DND-41 (cell line): ENCODE data around the gene VPS8.

ENCODE experiments used
- CTCF ChIP-seq: IDR thresholded peaks from 2 replicates; pipeline ENCODE4 v1.5.1; 2012; ENCODE audit warnings: borderline replicate concordance, low read length, moderate library complexity, mild to moderate bottlenecking; ENCODE audit not compliant: poor library complexity, severe bottlenecking; ENCODE audit errors: extremely low read depth
- EZH2 ChIP-seq: IDR thresholded peaks from 3 replicates; pipeline ENCODE4 v1.6.1; 2012; ENCODE audit warnings: borderline replicate concordance, low read depth, mild to moderate bottlenecking, moderate library complexity, low read length, inconsistent platforms; ENCODE audit not compliant: severe bottlenecking

DNA sequence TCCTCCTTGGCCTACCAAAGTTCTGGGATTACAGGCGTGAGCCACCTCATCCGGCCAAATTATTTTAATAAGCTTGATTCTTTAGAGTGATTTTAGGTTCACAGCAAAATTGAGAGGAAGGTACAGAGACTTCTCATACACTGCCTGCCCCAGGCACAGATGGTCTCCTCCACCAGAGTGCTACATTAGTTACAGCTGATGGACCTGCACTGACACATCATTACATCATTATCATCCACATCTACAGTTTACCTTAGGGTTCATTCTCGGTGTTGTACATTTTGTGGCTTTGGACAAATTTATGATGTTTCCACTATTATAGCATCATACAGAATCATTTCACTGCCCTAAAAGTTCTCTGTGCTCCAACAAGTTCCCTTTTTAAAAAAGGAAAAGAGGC is 4.4 kb upstream of the VPS8 start:
- no peak for TF ChIP-seq CTCF
- no peak for TF ChIP-seq EZH2
